Retina (tissue), 1 donor: ENCODE results near the gene ZKSCAN1.
"Not testable (repeated sequence)": the region's sequence is repeated elsewhere in the genome, so short reads cannot be mapped to it uniquely, and the experiment has no call there.

Experiments used
- DNase-seq: peaks from one replicate; pipeline ENCODE4 v3.0.0-alpha.2; 2016

ZKSCAN1 gene

GRCh38 chr7:100015232-100016214 lies at the start of gene ZKSCAN1:
Gene ZKSCAN1, plus strand, starts transcription at chr7:100015596. Its CDS starts 7,911 bp downstream, at chr7:100023507.
- DNase-seq, result peak; percentile 89

- no peak for DNase-seq
Observed at GRCh38 chr7:99969298-99969697, 46.1 kb upstream of the ZKSCAN1 start.

- not testable (repeated sequence) for DNase-seq
Observed at GRCh38 chr7:99969813-99970212, 45.6 kb upstream of the ZKSCAN1 start.

- no peak for DNase-seq
Observed at GRCh38 chr7:99971242-99971641, 44.2 kb upstream of the ZKSCAN1 start.

GRCh38 chr7:99973817-99974216 lies 41.6 kb upstream of the ZKSCAN1 start:
- DNase-seq, result not testable (repeated sequence)

GRCh38 chr7:99974681-99975080 lies 40.7 kb upstream of the ZKSCAN1 start:
- no peak for DNase-seq

GRCh38 chr7:99975782-99976521 lies 39.4 kb upstream of the ZKSCAN1 start, which contains the start of gene AZGP1:
Gene AZGP1, minus strand, starts transcription at chr7:99976031. Its CDS starts 11 bp downstream, at chr7:99976020.
- DNase-seq, result no peak

GRCh38 chr7:99976626-99977025 lies 38.8 kb upstream of the ZKSCAN1 start:
- no peak for DNase-seq

- DNase-seq, result peak; percentile 66
Observed at GRCh38 chr7:99979814-99980225, 35.6 kb upstream of the ZKSCAN1 start.

GRCh38 chr7:99980448-99980872 lies 34.9 kb upstream of the ZKSCAN1 start:
- not testable (repeated sequence) for DNase-seq

- not testable (repeated sequence) for DNase-seq
Observed at GRCh38 chr7:99981066-99981465, 34.3 kb upstream of the ZKSCAN1 start.

GRCh38 chr7:99984593-99984992 lies 30.8 kb upstream of the ZKSCAN1 start:
- no peak for DNase-seq

- not testable (repeated sequence) for DNase-seq
Observed at GRCh38 chr7:99987306-99987705, 28.1 kb upstream of the ZKSCAN1 start.

GRCh38 chr7:99987846-99988245 lies 27.6 kb upstream of the ZKSCAN1 start:
- DNase-seq, result no peak

- peak; percentile 75 for DNase-seq
Observed at GRCh38 chr7:99990460-99990852, 24.9 kb upstream of the ZKSCAN1 start.

GRCh38 chr7:99991543-99991942 lies 23.9 kb upstream of the ZKSCAN1 start:
- DNase-seq, result not testable (repeated sequence)

GRCh38 chr7:99992330-99993038 lies 22.9 kb upstream of the ZKSCAN1 start:
- DNase-seq, result no peak

- DNase-seq, result no peak
Observed at GRCh38 chr7:99994819-99995218, 20.6 kb upstream of the ZKSCAN1 start.

- no peak for DNase-seq
Observed at GRCh38 chr7:99996755-99997544, 18.4 kb upstream of the ZKSCAN1 start.

GRCh38 chr7:99997545-99998137 lies 17.8 kb upstream of the ZKSCAN1 start:
- peak; percentile 92 for DNase-seq

- no peak for DNase-seq
Observed at GRCh38 chr7:100000239-100000638, 15.2 kb upstream of the ZKSCAN1 start.
